Hematopoietic multipotent progenitor cell treated with erythropoietin and hydrocortisone succinate and interleukin-3 and kit ligand, for 15 days (in vitro differentiated cells): Measurements from ENCODE around the gene ANKRD9.

Source experiments
- DNase-seq: peaks from one replicate; pipeline ENCODE4 v3.0.0-alpha.2; 2015; ENCODE audit warnings: low spot score

ANKRD9 gene

DNA sequence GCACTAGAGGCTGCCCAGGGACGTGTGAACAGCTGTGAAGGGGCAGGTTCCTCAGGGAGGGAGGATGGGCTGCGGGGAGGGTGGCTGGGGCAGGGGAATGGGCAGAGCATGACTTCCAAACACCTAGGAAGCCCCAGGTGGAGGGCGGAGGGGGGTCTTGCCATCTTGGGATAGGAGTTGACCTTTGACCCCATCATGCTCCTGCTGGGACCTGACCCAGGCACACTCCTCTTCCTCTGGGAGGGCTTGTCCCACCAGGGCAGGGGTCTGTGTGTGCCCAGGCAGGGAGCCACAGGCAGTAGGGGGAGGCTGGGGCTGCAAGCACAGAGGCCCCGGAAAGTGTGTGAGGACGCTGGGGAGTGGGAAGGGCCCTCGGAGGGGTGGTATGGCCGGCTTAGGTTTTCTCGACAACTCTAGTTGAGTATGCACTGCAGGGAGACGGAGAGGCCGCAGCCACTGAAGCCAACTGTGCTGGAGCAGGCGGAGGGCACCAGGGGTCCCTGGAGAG, 3.3 kb upstream of the ANKRD9 start:
- DNase-seq: no peak

DNA sequence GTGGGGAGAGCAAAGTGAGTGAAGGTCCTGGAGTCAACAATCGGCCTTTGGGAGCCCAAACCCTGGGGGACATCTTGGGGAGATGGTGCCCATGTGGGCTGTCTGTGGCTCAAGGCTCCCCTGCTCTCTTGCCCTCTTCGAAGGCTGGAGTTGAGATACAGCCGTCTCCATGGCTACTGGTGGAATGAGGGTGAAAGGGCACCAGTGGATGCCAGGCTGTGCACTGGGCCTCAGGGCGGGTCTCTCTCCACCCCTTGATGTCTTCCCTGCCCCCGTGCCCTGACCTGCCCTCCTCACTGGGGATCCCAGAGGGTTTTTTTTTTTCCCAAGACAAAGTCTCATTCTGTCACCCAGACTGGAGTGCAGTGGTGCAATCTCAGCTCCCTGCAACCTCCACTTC, 2.0 kb upstream of the ANKRD9 start:
- DNase-seq: no peak

DNA sequence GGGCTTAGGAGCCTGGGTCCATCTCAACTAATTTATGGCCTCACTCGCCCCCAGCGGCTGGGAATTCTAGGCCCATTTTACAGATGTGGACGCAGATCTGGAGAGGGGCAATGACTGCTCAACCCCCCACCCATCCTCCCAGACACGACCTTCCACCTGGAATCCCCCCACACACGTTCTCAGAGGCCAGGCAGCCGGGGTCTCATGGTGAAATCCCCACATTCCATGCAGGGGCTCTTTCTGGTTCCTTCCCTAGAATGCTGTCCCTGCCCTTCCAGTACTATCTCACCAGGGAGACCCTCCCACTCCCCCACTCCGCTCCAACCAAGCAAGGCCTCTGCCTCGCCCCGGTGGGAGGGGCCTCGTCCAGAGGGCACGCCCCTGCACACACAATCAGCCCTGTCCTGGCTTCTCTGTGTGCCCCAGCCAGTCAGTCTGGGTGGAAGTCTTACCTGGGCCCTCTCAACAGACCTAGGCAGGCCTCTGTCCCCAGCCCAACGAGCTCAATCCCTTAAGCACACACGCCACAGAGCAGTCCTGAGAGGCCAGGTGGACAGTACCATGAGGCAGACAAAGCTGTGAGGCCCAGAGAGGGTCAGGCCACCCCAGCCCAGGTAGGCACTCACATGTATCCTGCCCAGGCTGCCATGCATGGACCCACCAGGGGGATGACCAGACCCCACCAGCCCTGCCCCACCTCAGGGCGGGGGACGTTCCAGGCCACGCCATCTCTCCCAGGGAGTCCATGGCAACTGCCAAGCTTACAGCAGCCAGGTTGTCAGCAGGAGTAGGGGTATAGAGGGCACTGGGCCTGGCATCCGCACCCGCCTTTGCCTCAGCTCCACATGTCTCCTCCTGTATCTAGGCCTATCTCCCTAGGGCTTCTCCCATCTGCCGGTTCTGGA, 1.3 kb upstream of the ANKRD9 start:
- peak; percentile 71 for DNase-seq

DNA sequence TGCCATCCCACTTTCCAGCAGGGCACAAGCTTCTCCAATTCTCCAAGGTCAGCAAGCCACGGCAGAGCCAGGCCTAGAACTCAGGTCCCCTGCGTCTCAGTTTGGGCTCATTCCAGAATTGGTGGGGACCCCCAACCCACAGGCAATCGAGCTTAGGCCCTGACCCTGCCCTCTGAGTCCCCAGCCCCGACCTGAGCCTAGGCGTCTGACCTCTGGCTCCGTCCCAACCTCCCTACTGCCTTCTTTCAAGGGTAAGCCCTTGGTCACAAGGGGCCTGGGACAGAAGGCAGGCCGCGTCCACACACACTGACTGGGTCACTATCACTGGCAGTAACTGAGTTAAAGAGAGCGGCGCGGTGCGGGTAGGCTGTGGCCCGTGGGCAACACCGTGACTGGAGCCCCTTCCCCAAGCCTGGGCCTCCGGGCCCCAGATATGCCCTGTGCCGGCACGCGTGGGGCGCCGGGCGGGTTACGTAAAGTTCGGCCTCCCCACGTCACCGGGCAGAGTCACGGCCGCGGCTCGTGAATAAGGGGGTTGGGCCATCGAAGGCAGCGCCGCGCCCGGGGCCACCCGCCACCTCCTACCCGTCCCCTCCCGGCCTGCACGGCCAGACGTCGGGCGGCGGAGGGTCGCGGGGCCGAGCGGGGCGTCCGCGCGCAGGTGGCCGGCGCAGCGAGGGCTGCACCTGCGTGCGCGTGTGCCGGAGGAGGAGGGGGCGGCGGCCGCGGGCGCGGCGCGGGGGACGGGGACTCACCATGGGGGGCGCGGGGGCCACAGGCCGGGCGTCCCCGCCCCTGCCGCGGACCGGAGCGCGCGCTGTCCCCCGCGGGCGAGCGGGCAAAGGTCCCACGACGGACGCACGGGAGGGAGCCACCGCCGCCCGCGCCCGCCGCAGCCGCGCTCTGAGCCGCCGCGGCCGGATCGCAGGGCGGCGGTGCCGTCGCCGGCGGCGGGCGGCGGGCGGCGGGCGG, 516 bp downstream of the ANKRD9 start:
- peak; percentile 83 for DNase-seq

DNA sequence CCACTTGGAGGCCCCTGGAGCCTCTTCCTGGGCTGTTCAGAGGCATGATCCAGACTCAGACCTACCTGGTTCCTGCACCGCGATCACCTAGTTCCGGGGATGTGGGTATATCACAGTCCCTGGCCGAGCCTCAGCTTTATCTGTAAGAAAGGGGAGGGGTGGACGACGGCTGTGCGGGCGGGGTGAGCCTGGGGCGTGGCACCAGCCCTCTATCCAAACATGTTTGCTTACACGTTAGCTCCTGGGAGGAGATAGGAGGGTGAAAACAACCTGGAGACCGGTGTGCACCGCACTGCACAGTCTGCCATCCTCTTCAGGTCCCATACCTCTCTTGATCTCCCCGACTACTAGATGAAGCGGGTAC, 1.2 kb downstream of the ANKRD9 start:
- DNase-seq: peak; percentile 92

DNA sequence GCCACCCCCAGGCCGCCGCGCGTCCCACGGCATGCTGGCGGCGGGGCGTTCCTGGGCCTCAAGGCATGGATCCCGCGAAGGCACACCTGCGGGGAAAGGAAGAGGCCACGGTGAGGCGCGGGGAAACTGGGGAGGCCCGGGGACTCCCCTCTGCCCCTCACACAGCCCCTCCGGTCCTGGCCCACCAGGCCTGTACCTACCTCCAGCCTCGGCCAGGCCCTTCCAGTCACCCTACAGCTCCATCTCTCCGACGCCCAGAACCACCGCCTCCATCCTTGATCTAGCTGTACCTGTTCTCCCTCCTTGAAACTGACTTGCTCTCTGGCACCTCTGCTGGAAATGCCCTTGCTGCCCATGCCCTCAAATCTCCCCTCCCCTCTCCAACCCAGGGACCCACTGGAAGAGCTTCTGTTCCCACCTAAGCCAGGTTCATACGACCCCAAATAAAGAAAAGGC, 1.7 kb downstream of the ANKRD9 start:
- DNase-seq: peak; percentile 37

DNA sequence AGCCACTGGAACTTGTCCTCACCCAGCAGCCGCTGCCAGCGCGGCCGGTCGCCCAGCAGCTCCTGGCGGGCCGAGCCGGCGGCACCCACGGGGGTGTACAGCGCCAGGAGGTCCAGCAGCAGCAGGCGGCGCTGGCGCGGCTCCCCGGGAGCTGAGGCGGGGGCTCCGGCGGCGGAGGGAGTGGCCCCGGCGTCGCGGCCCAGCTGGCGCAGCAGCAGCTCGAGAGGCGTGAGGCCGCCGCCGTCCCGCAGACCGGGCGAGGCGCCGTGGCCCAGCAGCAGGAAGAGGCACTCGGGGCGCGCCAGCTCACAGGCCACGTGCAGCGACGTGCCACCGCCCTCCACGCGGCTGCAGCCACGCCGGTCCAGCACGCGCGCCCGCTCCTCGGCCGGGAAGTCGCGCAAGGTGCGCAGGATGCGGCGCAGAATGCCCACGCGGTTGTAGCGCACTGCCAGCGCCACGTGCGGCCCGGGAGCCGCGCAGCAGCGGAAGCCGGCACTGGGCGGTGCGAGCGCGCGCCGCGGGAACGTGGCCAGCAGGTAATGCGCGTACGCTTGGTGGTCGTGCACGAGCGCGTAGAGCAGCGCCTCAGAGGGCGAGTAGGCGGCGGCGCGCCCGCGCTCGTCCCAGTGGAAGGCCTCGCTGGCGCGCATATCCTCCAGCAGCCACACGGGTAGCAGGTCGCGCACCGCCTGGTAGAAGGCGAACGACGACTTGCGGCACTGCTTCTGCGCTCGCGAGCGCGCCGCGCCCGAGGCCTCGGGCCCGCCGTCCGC, 2.3 kb downstream of the ANKRD9 start:
- DNase-seq: no peak

DNA sequence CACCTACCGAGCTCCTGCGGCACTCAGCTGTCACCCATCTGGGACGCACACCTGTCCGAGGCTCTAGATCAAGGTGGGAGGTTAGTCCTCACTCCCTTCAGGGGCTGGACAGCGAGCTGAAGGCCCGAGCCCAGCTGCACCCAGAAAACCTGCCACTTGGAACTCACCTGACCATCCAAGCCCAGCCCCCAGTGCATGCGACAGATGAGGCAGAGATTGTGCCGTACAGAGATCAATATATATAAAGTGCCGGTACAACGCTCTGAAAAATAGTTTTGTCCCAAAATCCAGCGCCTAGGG, 3.0 kb downstream of the ANKRD9 start:
- DNase-seq: no peak

DNA sequence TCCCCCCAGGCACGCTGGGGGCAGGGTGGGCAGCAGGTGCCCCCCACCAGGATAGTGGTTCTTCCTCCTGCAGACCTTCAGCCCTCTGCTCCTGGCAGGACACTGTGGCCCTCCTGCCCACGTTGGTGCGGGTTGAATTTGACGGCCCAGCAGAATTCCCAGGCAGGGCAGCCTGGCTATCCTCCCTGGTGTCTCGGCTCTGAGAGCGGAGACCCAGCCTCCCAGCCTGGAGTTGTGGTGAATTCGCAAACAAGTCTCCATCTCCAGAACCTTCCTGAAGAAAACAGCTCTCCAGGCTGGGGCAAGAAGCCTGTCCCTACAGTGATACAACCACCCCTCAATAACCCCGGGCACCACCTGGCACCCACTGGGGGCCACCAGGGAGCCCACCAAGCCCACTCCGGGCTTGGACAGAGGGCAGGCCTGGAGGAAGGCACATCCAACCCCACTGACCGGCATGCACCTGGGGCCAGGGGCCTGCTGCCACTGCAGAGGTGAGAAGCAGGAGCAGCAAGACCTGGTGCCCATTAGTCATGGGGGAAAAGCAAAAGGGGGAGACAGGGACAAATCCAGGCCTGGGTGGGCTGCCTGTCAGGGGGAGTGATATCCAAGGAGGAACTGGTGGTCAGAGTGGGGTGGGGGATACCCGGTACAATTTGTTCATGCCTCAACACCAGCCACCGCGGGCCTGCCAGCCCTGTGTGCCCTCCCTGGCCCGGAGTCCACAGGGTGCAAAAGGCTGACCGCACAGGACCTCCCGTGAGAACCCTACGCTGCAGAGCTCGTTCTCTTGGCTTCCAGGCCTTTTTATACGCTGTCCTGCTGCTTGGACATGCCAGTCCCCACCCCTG, 3.6 kb downstream of the ANKRD9 start:
- DNase-seq: no peak

DNA sequence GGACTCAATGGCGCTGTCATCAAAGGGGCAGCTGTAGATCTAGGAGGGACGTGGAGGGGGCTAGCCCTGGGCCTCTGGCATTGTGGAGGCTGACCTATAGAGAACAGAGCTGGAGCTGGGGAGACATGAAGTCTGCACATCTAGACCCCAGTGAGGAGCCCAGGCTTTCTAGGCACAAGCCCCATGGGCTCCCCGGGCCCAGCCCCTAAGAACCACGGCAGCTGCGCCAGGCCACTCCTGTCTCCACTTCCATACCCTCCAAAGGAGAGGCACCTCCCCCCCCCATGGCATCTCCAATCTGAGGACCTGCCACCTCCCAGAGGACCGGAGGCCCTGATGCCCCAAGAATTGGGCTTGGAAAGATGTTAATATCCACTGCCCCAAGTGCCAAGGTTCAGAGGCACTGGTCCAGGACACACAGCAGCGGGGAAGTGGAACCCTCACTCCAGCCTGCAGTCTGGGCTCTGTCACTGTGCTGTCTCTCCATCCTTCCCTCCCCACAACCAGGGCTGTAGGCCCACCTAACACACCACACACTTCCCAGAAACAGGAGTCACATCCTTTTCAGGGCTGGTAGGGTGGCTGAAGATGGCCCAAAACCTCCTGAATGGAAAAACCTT, 4.5 kb downstream of the ANKRD9 start:
- peak; percentile 27 for DNase-seq

DNA sequence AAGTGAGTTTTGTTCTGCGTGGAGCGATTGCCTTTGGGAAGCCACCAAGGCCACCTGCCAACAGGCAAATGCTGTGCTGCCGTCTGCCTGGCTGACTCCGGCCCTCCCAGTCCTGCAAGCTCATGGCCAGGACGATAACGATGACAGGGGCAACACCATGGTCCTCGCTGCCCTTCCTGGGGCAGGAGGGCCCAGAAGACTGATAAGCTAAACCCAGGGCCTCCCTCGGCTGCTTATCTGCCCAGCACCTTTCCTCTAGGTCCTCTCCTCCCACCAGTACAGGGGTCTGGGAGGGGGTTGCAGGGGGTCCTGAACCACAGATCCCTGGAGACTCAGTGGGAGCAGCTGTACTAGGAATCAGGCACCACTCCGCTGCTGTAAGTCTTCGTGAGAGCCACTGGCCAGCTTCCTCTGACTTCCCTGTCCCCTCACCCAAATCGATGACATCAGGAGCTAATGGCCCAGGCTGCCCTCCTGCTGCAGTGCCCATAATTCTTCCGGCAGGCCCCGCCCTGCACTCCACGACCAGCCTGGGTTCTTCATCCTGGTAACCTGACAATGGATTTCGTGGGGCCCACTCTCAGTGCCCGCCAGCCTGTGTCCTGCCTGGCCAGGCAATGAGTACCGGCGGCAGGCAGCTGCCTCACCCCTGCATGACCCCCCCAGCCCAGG, 5.1 kb downstream of the ANKRD9 start:
- peak; percentile 92 for DNase-seq

DNA sequence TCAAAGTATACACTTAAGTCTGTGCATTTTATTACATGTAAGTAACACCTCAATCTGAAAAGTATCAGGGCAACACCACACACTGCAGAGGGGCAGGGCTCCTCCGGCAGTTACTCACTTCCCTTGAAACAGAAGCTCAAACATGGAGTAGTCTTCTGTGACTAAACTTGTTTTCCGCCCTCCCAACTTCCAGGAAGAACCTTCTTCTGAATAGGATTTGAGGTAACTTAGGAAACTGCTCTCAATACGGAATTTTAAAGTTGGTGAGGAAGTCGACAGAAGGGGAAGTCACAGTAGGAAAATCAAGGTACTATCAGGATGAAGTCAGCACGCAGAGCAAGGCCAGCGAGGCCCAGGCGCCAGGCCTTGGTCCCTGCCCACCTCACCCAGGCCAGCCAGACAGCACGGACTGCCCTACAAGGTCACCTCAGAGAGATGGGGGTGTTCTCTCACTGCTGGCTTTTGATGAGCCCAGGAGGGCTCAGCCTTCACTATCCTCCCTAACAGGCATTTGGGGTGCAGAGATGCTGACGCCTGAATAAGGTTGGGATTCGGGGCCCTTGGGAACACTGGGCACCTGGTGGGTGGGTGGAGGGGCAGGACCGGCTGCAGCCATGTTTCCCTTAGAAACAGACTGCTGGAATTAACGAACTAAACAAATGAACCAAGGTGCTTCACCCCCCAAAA, 5.8 kb downstream of the ANKRD9 start:
- peak; percentile 49 for DNase-seq

DNA sequence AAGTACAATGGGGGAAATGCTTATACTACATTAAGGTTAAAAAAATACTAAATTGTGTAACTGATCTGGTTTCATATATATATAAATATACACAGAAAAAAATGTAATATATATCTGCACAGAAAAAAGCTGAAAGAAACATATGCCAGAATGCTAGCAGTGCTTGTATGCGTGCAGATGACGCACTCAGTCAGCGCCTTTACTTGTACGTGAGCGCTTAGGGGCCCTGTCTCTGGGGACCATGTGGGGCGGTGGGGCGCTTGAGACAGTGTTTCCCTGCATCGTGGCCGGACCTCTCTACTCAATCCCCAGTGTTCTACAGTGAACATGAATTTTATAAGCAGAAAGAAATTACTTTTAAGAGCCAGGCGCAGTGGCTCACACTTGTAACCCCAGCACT, 7.0 kb downstream of the ANKRD9 start:
- no peak for DNase-seq

DNA sequence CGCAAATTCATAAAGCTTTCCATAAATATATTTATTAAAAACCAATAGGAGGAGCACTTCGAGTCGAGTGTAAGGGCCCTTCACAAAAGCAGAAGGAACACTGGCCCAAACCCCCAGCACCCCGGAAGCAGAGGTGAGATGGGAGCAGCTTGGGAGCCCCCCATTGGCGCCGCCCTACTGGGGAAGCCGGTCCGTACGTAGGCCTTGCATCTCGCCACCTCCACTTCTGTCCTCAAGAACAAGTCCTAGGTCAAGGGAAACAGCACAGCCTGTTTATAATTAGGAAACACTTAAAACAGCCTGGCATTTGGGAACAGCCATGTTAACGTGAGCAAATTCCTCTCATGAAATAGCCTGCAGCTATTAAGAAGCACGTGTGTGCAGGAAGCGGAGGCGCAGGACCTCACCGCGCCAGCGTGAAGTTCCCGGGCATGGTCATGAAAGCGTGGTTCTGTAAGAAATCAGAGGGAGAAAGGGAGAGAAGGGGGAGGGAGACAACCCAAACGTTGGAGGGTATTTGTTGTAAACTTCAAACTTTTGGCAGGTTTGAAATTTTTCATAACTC, 7.7 kb downstream of the ANKRD9 start:
- no peak for DNase-seq

DNA sequence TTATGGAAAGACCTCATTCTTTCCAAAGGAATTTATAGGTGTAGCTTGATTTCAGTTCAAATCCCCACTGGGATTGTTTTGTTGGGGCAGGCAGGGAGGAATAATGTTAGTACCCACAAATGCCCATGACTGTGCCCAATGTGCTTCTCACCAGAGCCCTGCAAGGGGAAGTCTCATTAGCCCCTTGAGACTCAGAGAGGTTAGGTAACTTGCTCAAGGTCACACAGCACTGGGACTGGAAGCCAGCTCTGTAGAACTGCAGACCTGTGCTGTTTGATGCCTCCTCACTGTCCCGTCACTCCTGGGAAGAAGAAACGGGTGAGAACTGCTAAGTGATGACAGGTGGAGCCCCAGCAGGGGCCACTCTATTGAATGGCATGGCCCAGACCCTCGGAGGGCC, 8.9 kb downstream of the ANKRD9 start:
- no peak for DNase-seq

DNA sequence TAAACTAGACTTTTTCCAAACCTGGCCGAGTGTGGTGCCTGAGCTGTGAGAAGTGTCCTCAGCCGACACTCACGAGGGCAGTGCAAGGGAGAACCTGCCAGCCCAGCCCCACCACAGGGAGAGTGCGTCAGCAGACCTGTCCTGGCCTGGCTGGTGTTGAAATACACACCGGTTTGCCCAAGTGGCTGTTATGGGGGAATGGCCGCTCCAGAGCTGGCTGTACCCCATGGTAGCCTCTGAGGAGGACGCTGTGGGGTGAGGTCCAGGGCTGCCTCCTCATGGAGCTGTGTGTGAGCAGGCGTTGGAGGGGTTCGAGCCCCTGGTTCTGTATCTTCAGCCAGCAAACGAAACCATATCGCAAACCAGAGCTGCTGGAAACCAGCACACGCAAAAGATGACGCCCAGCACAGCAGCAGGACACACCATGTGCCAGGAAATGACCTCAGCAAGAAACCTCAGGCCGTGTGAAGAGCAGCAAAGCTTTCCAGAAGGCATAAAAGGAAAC, 9.4 kb downstream of the ANKRD9 start:
- DNase-seq: peak; percentile 59

DNA sequence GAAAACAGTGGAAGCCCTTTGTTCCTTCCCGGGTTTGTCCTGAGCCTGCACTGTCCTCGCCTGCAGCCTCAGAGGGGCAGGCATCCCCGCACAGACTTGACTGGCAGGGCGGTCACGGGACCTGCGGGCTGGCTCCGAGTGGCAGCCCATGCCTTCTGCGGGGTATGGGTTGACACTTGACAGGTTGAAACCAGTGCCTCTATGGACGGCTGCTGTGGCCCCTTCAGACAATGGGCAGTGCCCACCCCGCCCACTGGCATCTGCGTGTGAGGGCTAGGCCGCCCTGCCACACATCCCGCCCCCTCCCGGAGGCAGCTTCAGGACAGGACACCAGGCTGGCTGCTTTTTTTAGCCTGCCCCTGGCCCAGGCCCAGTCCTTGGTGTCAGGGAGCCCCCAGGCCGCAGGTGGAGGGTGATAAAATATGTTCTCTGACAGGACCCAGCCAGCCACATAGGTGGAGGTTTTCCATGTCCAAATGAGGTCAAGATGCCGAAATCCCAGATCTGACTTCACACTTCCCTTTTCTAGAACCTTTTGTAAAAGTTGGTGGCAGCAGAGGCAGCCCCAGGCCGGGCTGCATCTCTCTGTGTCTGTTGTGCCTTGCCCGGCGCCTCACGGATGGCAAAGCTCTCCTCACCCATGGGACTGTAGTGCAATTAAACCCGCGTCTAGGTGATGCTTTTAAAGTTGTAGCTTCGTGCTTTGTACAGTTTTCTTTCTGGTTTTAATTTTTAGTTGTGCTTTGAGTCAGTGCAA, 10.0 kb downstream of the ANKRD9 start:
- DNase-seq: no peak

DNA sequence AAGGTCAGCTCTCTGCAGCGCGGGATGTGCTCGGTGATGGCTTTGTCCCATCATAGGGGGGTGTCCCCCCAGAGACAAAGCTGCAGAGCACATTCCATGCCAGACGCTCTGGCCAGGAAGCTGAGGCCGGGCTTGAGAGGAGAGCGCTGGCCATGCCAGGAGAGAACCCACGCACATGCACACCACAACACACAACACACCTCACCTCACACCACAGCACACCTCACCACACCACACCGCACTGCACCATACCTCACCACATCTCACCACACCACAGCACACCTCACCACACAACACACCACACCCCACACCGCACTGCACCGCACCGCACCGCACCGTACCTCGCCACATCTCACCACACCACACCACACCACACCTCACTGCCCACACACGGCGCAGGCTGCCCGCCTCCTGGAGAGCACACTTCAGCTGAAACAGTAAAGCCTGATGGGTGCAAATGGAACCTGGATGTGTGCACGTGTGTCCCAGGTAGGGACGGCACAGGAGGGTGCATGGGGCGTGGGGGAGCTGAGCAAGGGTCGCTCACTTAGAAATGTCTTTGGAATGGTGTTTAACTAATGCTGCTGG, 10.8 kb downstream of the ANKRD9 start:
- DNase-seq: no peak
